NOMO-1 (cell line): ENCODE measurements around the gene PIEZO2.

Experiments used
- DNase-seq, 2 experiments: peaks; one replicate each; lab custom pipeline; 2025; ENCODE audit not compliant: unreplicated experiment in 2 of 2; lab: John Stamatoyannopoulos, UW

PIEZO2 gene

DNA sequence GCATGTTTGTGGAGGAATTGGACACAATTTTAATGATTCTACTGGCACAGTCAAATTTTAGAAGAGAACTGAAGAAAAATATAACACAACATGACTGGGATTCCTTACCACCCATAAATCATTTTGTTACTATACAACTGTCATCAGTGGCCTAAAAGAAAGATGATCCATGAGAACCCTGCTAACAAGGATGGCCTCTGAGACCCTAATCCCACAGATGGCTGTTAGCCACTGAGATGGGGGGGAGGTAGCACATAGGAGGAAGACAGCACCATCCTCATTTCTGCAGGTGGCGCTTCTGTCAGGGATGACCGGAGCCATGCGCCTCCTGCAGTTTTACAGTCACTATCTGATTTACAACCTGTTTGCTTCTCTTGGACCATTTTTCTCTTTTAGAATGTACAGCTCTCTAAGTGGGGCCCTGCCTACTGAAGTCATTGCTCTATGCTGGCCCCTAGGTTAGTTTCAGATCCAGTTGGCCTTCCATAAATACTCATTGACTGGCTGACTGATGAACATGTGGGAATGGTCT lies 343.7 kb downstream of the PIEZO2 start:
- no peak for DNase-seq

DNA sequence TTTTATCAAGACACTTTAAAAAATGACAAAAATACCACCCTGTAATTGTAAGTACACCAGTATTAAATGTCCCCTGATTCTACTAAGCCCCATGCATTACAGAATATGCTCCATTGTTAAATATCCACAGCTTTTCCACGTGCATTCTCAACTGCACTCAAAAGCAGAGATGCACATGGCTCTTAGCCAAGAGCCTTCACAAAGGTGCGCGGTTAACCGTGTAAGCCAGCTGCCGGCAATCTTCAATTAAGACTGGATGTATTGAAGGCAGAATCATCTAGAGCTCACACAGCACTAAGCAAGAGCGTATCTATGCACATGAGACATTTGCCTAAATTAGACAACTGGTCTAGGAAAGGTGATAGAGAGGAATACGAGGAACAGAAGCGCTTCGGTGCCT lies 345.2 kb downstream of the PIEZO2 start:
- no peak for DNase-seq

DNA sequence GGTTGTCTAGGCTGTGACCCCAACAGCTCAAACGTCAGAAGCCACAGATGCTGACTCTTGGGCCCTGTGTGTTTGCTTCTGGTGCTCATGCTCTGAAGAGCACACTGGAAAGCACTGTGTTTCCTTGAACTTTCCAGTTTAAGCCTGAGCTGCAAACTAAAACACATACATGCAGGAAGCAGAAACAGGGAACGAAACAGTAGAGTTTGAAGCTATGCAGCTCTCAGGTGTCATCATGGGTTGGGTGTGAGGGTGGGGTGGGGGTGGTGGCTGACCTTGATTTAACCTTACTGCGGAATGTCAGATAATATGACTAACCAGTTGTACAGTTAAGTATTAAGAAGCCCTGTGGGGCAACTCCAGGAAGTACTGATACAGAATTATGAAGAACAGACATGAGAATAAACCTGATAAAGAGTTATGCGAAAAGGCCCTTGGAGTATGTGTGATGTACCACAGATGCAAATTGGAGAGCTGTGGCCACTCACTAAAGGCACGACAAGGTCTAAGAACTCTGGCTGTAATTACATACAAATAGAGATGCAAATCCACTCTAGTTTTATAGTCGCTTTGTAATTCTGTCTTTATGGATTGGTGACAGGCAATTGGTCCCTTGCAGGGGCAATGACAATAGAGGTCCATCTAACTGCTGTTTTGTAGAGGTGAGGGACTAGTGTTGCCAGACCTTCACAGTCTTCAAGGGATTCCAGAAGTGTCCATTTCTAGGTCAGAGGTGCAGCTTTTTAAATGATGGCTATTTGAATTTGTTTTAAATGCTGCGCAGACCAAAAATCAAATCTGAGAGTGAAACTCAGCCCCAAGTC lies 350.4 kb downstream of the PIEZO2 start:
- DNase-seq, result no peak

- DNase-seq, result no peak
Observed at GRCh38 chr18:10797896-10798295, 351.5 kb downstream of the PIEZO2 start.

GRCh38 chr18:10794771-10795170 lies 354.6 kb downstream of the PIEZO2 start:
- no peak for DNase-seq

DNA sequence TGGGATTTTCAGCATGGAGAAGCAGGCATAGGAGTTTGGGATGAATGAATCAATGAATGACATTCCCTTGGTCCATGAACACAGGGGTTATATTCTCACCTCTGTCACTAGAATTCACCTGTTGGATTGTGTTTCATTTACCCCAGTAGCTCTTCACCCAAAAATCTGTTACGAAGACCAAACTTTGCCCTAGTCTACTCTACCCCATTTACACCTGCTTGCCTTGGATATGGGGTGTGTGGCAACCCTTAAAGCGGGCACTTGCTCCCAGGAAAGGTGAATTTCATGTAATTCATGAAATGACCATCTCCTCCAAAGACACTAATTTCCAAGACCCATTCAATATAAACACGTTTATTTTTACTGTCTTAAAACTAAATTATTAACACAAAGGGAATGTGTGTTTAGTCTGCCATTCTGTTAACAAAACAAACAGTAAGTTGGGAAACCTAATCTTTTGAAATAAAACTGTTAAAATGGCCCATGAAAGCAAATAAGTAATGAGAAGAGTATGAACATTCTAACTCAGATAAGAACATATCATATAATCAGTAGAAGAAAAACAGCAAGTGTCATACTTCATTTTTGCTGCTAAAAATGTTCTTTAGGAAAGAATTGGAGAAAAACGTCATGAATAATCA lies 355.5 kb downstream of the PIEZO2 start:
- DNase-seq, result no peak

GRCh38 chr18:10792181-10792580 lies 357.2 kb downstream of the PIEZO2 start:
- peak; percentile 52 to 85 for DNase-seq

DNA sequence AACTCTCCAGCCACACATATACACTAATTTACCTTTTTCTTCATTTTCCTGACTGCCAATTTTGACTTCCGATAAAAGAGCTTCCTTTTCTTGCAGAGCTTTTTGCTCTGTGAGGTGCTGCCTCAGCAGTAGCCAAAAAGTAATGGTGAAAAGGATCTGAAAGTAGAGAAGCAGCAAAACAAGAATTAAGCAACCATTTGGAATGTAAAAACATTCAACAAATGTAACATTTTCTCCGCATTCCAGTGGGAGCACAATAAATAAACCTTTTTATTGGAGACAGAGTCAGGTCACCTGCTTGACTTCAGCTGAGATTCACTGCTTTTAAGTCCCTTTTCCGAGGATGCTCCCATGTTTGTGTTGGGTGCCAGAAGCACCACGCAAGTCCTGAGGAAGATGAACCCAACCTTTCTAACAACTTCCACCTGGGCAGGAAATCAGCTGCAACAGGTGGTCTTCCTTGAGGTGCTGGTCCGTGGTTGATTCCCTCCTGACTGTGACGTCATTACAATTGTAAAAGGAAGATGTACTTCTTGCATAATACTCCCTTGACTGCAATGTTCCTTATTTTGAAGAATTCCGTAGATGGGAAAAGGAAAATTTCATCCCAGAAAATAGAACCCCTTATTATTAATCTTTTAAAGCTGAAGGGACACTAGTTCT lies 358.1 kb downstream of the PIEZO2 start:
- DNase-seq, result peak; percentile 13 to 63

DNA sequence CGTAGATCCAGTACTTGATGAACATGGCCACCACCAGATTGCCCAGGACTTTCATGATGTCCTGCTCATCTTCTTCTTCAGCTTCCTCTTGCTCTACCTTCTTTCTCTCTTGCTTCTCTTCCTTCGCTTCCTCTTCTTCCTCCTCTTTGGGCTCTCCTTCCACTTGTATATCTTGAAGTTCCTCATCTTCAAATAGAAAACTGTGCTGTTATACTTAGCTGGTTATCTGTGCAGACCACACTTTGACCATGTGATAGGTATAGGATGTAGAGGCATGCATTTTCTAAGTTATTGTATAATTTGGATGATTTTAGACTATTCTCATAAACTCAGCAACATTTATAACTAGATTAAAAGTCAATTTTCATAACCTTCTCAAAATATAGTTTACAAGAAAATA lies 360.2 kb downstream of the PIEZO2 start:
- no peak for DNase-seq

DNA sequence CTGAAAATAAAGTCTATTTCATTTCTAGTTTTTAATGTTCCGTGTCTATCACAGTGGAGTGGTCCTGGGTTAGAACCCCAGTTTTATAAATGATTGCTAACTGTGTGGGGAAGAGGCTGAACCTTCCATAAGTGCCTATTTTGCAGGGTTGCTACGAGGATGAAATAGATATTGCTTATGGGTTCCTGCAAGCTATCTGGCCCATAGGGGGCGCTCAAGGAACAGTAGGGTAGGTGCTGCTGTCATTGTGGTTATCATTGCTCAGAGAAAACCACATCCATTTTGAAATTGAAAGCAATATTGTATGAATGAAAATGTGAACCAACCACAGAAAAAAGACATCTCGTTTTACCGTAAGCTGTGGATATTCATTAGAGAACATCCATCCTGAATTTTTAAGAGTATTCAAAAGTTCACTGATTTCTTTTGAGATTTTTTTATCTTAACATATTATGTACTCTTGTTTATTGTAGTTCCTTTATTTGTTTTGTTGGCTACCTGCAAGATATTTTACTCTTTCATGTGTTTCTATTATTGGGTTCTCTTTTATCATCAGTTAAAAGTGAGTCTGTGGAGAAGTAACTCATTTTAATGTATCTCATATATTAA lies 362.0 kb downstream of the PIEZO2 start:
- peak; percentile 63 to 92 for DNase-seq

- DNase-seq, result no peak
Observed at GRCh38 chr18:10785798-10786197, 363.6 kb downstream of the PIEZO2 start.

GRCh38 chr18:10784596-10785202 lies 364.7 kb downstream of the PIEZO2 start:
- DNase-seq, result no peak

DNA sequence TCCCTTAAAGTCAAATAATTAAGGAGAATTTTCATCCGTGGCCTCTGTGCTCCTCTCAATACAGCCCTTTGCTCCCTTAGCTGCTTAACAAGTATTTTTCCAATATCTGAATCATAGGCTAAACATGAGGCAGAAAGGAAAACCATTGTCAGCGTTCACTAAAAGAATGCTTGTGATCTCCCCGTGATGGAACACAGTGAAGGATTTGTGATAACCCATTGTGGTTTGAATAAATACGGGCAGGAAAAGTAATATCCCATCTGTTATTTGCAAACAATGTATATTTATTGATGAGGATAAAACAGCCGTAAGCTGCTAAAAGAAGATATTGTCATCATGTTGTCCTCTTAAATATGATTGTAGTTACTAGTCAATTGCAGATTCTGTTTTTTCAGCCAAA lies 365.4 kb downstream of the PIEZO2 start:
- DNase-seq, result no peak

DNA sequence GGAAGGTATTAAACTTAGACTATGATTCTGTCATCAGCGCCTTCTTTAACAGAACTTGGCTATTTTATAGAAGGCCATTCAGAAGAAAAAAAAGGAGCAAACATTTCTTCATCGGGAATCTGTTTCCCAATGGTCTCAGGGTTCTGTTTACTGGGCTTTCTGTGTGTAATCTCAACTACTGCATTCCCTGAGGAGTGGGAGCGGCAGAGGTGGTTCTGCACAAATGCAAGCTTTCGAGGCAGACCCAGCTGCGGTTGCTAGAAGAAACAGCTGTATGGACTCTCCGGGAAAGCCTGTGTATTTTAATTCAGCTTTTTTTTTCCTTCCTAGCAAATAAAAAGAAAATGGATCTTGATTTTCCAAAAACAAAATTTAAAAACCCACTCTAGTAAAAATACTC lies 372.9 kb downstream of the PIEZO2 start:
- DNase-seq, result no peak

DNA sequence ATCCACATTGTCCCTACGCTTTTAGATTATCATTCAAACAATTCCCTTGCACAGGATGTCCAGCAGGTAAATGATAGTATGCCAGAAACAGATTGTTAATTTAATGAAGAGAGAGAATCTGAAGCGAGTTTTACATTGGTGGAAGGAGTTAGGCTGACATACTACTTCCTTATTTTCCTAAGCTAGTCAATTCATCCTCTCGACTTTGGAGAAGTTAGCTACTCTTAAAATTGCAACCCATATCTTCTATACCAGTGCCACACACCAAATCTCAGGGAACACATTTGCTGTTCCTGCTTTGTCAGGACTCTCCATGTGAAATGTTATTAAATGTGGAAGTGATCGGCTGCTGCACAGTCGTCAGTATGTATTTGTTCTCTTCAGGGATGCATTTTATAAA lies 374.3 kb downstream of the PIEZO2 start:
- peak in 1 of 2 experiments; percentile 53 for DNase-seq

GRCh38 chr18:10771053-10771709 lies 378.2 kb downstream of the PIEZO2 start:
- DNase-seq, result no peak

DNA sequence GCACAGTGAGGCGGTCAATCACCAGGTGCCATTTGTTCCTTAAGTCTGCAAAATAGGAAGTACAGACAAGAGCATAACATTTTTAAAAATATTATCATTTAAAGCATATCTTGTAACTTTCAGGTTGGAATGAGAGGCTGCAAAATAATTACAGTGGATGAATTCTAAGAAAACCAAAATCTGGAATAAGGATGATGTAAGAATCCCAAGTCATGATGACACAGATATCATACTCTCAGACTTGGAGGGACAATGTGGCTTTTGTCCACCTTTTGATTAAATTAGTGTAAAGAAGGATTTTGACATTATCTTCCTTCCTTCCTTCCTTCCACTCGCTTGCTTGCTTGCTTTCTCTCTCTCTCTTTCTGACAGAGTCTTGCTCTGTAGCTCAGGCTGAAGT lies 379.1 kb downstream of the PIEZO2 start:
- DNase-seq, result no peak

GRCh38 chr18:10768221-10768620 lies 381.1 kb downstream of the PIEZO2 start:
- no peak for DNase-seq

- no peak for DNase-seq
Observed at GRCh38 chr18:10767658-10768057, 381.7 kb downstream of the PIEZO2 start.

- no peak for DNase-seq
Observed at GRCh38 chr18:10760986-10761385, 388.4 kb downstream of the PIEZO2 start.
